GM18508 (cell line): ENCODE results near the gene VPS4A.

Experiments used
- ATAC-seq: cut with Tn5 transposase; IDR thresholded peaks from one replicate; pipeline ENCODE4 v1.9.1; 2021; ENCODE audit warnings: moderate number of reproducible peaks; ENCODE audit not compliant: insufficient read depth, unreplicated experiment

VPS4A gene

GRCh38 chr16:69306031-69306430 lies 5.1 kb upstream of the VPS4A start:
- ATAC-seq, result no peak

GRCh38 chr16:69307091-69307490 lies 4.1 kb upstream of the VPS4A start:
- no peak for ATAC-seq

GRCh38 chr16:69307856-69308255 lies 3.3 kb upstream of the VPS4A start:
- no peak for ATAC-seq

GRCh38 chr16:69309316-69309715 lies 1.8 kb upstream of the VPS4A start:
- no peak for ATAC-seq

GRCh38 chr16:69311533-69312387 lies 610 bp downstream of the VPS4A start:
- peak; percentile 27 for ATAC-seq

- no peak for ATAC-seq
These were observed 2.3 kb downstream of the VPS4A start for GRCh38 chr16:69313469-69313868.

GRCh38 chr16:69314534-69314933 lies 3.4 kb downstream of the VPS4A start:
- no peak for ATAC-seq

- ATAC-seq, result no peak
These were observed 4.5 kb downstream of the VPS4A start for GRCh38 chr16:69315486-69316311.

- ATAC-seq, result no peak
These were observed 5.5 kb downstream of the VPS4A start for GRCh38 chr16:69316595-69317034.

GRCh38 chr16:69318177-69318910 lies 7.2 kb downstream of the VPS4A start:
- no peak for ATAC-seq

- ATAC-seq, result no peak
These were observed 7.8 kb downstream of the VPS4A start for GRCh38 chr16:69318911-69319289.

GRCh38 chr16:69319381-69319780 lies 8.2 kb downstream of the VPS4A start:
- ATAC-seq, result no peak

- no peak for ATAC-seq
These were observed 8.9 kb downstream of the VPS4A start for GRCh38 chr16:69319826-69320739.

GRCh38 chr16:69320740-69321073 lies 9.6 kb downstream of the VPS4A start:
- no peak for ATAC-seq

GRCh38 chr16:69321080-69321479 lies 9.9 kb downstream of the VPS4A start:
- ATAC-seq, result no peak

GRCh38 chr16:69322343-69322742 lies 11.2 kb downstream of the VPS4A start:
- ATAC-seq, result no peak

- ATAC-seq, result no peak
These were observed 12.3 kb downstream of the VPS4A start for GRCh38 chr16:69323415-69323814.

GRCh38 chr16:69324013-69324531 lies 12.9 kb downstream of the VPS4A start:
- no peak for ATAC-seq

- ATAC-seq, result no peak
These were observed 13.6 kb downstream of the VPS4A start for GRCh38 chr16:69324585-69325253.
